ENCODE data around the gene AUTS2.

AUTS2 gene

DNA sequence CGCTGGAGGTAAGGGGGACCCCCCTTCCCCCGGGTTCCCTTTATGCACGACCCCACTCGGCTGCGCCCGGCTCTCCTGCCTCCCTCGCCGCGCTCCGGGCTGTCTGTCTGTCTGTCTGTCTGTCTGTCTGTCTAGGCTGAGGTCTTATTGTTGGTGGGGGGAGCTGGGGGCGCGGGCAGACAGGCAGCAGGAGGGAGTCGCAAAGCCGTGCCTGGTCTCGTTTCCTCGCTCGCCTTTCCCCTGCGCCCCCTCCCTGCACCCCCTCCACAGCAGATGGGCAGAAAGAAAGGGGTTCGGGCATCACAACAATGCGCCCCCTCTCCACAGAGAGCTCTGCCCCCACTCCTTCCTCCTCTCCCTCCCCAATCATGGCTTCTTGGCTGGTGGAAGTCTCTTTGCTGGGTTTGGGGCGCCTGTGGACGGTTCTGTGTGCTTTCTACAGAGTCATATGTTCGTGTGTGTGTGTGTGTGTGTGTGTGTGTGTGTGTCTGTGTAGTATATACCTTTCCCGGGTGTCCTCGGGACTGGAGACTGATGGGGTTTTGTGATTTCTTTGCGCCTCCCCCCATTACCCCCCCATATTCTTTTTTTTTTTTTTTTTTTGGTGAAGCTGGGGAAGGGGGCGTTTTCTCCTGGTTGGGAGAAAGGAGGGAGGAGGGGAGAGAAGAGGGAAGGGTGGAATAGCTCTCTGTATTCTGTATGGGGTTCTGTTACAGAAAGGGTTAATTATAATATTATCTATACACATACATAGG is 1.9 kb downstream of the AUTS2 start (continued):
- TF ChIP-seq, protein P1, sequence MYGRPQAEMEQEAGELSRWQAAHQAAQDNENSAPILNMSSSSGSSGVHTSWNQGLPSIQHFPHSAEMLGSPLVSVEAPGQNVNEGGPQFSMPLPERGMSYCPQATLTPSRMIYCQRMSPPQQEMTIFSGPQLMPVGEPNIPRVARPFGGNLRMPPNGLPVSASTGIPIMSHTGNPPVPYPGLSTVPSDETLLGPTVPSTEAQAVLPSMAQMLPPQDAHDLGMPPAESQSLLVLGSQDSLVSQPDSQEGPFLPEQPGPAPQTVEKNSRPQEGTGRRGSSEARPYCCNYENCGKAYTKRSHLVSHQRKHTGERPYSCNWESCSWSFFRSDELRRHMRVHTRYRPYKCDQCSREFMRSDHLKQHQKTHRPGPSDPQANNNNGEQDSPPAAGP (tag by site-specific recombination; IDR thresholded peaks at IDR 0.05) = no peak; the same call in 1 of the 2 replicates
- no peak for TF ChIP-seq YY1 (tag by site-specific recombination; IDR thresholded peaks at IDR 0.05)
- no peak for TF ChIP-seq ZSCAN23 (tag by site-specific recombination; IDR thresholded peaks at IDR 0.05)
- TF ChIP-seq, protein P2, sequence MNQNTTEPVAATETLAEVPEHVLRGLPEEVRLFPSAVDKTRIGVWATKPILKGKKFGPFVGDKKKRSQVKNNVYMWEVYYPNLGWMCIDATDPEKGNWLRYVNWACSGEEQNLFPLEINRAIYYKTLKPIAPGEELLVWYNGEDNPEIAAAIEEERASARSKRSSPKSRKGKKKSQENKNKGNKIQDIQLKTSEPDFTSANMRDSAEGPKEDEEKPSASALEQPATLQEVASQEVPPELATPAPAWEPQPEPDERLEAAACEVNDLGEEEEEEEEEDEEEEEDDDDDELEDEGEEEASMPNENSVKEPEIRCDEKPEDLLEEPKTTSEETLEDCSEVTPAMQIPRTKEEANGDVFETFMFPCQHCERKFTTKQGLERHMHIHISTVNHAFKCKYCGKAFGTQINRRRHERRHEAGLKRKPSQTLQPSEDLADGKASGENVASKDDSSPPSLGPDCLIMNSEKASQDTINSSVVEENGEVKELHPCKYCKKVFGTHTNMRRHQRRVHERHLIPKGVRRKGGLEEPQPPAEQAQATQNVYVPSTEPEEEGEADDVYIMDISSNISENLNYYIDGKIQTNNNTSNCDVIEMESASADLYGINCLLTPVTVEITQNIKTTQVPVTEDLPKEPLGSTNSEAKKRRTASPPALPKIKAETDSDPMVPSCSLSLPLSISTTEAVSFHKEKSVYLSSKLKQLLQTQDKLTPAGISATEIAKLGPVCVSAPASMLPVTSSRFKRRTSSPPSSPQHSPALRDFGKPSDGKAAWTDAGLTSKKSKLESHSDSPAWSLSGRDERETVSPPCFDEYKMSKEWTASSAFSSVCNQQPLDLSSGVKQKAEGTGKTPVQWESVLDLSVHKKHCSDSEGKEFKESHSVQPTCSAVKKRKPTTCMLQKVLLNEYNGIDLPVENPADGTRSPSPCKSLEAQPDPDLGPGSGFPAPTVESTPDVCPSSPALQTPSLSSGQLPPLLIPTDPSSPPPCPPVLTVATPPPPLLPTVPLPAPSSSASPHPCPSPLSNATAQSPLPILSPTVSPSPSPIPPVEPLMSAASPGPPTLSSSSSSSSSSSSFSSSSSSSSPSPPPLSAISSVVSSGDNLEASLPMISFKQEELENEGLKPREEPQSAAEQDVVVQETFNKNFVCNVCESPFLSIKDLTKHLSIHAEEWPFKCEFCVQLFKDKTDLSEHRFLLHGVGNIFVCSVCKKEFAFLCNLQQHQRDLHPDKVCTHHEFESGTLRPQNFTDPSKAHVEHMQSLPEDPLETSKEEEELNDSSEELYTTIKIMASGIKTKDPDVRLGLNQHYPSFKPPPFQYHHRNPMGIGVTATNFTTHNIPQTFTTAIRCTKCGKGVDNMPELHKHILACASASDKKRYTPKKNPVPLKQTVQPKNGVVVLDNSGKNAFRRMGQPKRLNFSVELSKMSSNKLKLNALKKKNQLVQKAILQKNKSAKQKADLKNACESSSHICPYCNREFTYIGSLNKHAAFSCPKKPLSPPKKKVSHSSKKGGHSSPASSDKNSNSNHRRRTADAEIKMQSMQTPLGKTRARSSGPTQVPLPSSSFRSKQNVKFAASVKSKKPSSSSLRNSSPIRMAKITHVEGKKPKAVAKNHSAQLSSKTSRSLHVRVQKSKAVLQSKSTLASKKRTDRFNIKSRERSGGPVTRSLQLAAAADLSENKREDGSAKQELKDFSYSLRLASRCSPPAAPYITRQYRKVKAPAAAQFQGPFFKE (tag by site-specific recombination; IDR thresholded peaks at IDR 0.05; ENCODE audit: borderline replicate concordance) = no peak
- TF ChIP-seq ZNF830 (tag by site-specific recombination; IDR thresholded peaks at IDR 0.05; ENCODE audit: low read depth) = no peak
- peak; percentile 19; the same call in 1 of the 2 replicates for TF ChIP-seq BCL11B (tag by site-specific recombination; IDR thresholded peaks at IDR 0.05; ENCODE audit: low read depth)
- no peak for TF ChIP-seq ZNF768 (tag by site-specific recombination; IDR thresholded peaks at IDR 0.05)
- TF ChIP-seq ZNF404 (tag by site-specific recombination; IDR thresholded peaks at IDR 0.05) = no peak
- TF ChIP-seq, protein P3, sequence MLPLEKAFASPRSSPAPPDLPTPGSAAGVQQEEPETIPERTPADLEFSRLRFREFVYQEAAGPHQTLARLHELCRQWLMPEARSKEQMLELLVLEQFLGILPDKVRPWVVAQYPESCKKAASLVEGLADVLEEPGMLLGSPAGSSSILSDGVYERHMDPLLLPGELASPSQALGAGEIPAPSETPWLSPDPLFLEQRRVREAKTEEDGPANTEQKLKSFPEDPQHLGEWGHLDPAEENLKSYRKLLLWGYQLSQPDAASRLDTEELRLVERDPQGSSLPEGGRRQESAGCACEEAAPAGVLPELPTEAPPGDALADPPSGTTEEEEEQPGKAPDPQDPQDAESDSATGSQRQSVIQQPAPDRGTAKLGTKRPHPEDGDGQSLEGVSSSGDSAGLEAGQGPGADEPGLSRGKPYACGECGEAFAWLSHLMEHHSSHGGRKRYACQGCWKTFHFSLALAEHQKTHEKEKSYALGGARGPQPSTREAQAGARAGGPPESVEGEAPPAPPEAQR (tag by site-specific recombination; IDR thresholded peaks at IDR 0.05) = no peak
- peak; percentile 38 for TF ChIP-seq ZNF366 (tag by site-specific recombination; conservative IDR thresholded peaks at IDR 0.05)
- no peak for TF ChIP-seq ZNF555 (tag by site-specific recombination; conservative IDR thresholded peaks at IDR 0.05)
- TF ChIP-seq, protein P4, sequence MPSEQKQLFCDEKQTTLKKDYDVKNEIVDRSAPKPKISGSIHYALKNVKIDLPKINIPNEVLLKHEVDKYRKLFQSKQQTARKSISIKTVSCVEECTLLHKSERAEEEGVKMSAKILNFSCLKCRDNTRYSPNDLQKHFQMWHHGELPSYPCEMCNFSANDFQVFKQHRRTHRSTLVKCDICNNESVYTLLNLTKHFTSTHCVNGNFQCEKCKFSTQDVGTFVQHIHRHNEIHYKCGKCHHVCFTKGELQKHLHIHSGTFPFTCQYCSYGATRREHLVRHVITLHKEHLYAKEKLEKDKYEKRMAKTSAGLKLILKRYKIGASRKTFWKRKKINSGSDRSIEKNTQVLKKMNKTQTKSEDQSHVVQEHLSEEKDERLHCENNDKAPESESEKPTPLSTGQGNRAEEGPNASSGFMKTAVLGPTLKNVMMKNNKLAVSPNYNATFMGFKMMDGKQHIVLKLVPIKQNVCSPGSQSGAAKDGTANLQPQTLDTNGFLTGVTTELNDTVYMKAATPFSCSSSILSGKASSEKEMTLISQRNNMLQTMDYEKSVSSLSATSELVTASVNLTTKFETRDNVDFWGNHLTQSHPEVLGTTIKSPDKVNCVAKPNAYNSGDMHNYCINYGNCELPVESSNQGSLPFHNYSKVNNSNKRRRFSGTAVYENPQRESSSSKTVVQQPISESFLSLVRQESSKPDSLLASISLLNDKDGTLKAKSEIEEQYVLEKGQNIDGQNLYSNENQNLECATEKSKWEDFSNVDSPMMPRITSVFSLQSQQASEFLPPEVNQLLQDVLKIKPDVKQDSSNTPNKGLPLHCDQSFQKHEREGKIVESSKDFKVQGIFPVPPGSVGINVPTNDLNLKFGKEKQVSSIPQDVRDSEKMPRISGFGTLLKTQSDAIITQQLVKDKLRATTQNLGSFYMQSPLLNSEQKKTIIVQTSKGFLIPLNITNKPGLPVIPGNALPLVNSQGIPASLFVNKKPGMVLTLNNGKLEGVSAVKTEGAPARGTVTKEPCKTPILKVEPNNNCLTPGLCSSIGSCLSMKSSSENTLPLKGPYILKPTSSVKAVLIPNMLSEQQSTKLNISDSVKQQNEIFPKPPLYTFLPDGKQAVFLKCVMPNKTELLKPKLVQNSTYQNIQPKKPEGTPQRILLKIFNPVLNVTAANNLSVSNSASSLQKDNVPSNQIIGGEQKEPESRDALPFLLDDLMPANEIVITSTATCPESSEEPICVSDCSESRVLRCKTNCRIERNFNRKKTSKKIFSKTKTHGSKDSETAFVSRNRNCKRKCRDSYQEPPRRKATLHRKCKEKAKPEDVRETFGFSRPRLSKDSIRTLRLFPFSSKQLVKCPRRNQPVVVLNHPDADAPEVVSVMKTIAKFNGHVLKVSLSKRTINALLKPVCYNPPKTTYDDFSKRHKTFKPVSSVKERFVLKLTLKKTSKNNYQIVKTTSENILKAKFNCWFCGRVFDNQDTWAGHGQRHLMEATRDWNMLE (tag by site-specific recombination; conservative IDR thresholded peaks at IDR 0.05; ENCODE audit: low read depth) = no peak
- TF ChIP-seq ZNF76 (tag by site-specific recombination; IDR thresholded peaks at IDR 0.05; ENCODE audit: borderline replicate concordance, low read depth) = no peak
- no peak; the same call in none of the 2 replicates for TF ChIP-seq GLIS1 (tag by site-specific recombination; IDR thresholded peaks at IDR 0.05)
- no peak for TF ChIP-seq ZNF843 (tag by site-specific recombination; IDR thresholded peaks at IDR 0.05)
- TF ChIP-seq, protein P5, sequence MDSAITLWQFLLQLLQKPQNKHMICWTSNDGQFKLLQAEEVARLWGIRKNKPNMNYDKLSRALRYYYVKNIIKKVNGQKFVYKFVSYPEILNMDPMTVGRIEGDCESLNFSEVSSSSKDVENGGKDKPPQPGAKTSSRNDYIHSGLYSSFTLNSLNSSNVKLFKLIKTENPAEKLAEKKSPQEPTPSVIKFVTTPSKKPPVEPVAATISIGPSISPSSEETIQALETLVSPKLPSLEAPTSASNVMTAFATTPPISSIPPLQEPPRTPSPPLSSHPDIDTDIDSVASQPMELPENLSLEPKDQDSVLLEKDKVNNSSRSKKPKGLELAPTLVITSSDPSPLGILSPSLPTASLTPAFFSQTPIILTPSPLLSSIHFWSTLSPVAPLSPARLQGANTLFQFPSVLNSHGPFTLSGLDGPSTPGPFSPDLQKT (IDR thresholded peaks at IDR 0.05; ENCODE audit: borderline replicate concordance, low read depth, low read length) = no peak
- TF ChIP-seq ZNF660 (tag by site-specific recombination; IDR thresholded peaks at IDR 0.05) = no peak
- TF ChIP-seq ZNF785 (tag by site-specific recombination; IDR thresholded peaks at IDR 0.05) = no peak
- TF ChIP-seq ZNF529 (tag by site-specific recombination; IDR thresholded peaks at IDR 0.05; ENCODE audit: insufficient replicate concordance) = no peak
- no peak for TF ChIP-seq ZNF354C (tag by site-specific recombination; IDR thresholded peaks at IDR 0.05; ENCODE audit: borderline replicate concordance, low read depth)
- TF ChIP-seq MZF1 (tag by site-specific recombination; IDR thresholded peaks at IDR 0.05; ENCODE audit: borderline replicate concordance) = no peak
- no peak for TF ChIP-seq ZNF211 (tag by site-specific recombination; IDR thresholded peaks at IDR 0.05; ENCODE audit: low read depth)
- peak; percentile 59; the same call in 1 of the 2 replicates for TF ChIP-seq SP7 (tag by site-specific recombination; IDR thresholded peaks at IDR 0.05)
- no peak for TF ChIP-seq ZNF121 (tag by site-specific recombination; IDR thresholded peaks at IDR 0.05)
- TF ChIP-seq ZNF416 (tag by site-specific recombination; IDR thresholded peaks at IDR 0.05) = no peak
